HG03457 (cell line): ENCODE data around the gene CRTC3.

Source experiments
- ATAC-seq: cut with Tn5 transposase; IDR thresholded peaks from one replicate; pipeline ENCODE4 v1.9.1; 2021; ENCODE audit warnings: moderate number of reproducible peaks; ENCODE audit not compliant: unreplicated experiment

The CRTC3 gene

DNA sequence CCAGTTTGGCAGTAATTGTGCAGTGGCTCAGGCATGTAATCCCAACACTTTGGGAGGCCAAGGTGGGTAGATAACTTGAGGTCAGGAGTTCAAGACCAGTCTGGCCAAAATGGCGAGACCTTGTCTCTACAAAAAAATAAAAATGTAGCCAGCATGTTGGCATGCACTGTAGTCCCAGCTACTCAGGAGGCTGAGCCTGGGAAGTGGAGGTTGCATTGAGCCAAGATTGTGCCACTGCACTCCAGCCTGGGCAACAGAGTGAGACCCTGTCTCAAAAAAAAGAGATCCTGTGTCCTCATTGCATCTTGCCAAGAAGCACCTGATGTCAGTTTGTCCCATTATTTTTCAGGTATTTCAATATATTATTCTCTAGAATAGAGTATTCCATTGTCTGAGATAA lies 61.8 kb downstream of the CRTC3 start:
- ATAC-seq: no peak

DNA sequence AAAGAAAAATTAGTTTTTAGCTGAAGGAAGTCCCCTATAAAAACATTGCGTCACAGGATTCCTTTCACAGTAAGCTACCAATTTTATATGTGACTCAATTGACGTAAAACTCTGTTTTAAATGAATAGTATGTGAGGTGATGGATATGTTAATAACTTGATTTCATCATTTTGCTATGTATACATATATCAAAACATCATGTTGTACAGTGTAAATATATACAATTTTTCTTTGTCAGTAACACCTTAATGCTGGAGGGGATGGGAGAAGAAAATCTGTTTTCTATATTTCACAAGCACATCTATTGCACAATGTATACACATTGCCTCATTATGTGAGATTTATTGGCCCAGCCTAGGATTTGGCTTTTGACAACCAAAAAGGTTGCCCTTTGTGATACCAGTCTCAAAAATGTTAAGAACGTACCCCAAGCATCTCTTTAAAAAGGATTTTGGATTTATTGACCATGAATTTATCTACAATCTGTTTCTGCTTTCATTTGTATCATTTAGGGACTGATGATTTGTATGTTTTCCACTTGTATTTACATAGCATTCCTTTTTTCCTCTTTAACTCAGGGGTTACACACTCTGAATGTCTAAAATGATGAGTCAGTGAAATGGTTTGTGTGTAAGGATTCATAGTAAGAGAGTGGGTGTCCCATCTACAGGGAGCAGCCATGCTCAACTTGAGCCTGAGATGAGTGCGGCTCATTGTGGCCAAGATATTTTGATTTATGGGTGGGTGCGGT lies 62.6 kb downstream of the CRTC3 start:
- ATAC-seq: no peak

DNA sequence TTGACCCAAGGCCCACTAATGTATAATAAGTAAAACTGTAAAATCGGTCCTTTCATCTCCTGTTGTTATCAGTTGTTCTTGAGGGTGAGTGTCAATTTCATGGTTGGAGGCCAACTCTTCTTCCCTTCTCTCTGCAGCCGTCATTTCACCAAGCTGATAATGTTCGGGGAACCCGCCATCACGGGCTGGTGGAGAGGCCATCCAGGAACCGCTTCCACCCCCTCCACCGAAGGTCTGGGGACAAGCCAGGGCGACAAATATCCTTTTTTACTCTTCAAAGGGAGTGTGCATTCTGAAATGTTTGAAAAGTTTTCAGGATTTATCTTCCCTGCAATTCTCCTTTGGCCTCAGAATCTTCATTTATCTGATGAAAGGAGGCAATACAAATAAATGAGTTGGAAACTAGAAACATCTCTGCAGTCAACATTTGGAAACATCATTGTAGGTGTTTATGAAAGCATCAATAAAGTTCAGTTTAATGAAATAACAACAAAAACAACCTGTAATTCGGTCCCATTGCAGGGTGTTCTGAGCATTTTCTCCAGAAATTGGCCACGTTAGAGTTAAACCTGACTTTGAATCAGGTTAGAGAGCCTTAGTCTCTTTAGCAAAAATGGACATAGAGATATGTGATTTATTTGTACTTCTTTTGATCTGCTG lies 63.9 kb downstream of the CRTC3 start:
- ATAC-seq: no peak

DNA sequence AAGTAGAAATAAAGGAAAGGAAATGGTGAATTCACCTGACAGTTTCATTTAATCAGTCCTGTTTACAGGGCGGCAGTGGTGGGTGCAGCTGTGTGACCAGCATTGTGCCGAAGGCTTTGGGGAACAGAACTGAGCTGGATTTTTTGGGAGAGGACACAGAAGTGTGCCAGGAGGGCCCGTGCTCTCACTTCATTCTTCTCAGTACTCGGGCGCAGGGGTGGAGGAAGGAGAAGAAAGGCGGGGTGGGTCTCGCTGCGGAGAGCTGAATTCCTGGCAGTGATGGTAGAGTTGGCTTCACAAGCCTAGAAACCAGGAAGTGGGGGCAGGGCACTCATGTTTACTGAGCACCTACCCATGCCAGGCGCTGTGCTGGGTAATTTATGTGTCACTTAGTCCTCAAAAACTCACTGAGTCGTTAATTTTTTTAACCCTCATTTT lies 64.6 kb downstream of the CRTC3 start:
- no peak for ATAC-seq

DNA sequence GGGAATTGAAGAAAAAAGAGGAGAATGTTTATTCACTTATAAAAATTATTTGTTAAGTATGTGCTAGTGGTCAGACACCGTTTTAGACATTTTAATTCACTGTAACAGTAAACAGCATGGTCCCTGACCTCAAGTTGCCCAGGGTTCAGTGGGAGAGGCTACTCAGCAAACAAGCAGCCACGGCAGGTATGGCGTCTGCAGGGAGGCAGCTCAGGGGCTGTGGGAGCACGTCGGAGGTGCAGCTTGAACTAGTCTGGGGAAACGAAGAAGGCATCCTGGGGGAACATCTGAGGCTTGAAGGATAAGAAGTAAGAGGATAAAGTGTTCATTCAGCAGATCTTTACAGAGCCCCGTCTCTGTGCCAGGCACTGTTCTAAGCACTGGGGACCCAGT lies 66.0 kb downstream of the CRTC3 start:
- no peak for ATAC-seq

DNA sequence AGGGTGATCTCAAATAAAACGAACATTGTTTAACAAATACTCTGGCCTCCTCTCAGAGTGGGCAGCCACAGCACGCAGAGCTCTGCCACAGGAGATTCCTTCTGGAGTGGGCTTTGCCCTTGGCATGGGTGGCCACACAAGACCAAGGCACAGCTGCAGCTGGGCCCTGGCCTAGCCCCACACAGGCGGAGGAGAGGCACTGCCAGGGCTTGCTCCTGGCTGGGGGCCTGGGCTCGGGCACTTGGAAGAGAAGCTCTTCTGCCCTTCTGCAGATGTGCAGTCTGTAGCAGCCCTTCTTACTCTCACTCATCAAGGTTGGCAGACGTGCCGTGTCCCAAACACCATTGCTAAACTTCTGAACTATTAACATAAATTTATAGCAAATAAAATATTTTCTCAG lies 67.2 kb downstream of the CRTC3 start:
- ATAC-seq: no peak

DNA sequence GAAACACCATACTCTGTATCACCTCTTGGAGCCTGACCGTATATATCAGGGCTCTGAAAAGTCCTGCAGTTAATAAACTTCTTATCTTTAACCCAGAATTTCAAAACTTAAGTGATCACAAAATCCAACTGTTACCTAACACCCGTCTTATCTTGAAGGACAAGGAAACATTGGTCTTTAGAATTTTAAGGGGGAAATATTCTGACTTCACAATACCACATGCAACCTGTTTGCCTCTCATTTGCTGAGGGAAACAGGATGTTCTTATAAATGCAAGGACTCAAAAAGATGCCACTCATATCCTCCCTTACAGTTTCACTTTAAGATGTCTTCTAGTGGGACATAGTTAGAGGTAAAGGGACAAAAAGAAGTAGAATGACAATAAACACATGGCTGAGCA lies 67.9 kb downstream of the CRTC3 start:
- no peak for ATAC-seq

DNA sequence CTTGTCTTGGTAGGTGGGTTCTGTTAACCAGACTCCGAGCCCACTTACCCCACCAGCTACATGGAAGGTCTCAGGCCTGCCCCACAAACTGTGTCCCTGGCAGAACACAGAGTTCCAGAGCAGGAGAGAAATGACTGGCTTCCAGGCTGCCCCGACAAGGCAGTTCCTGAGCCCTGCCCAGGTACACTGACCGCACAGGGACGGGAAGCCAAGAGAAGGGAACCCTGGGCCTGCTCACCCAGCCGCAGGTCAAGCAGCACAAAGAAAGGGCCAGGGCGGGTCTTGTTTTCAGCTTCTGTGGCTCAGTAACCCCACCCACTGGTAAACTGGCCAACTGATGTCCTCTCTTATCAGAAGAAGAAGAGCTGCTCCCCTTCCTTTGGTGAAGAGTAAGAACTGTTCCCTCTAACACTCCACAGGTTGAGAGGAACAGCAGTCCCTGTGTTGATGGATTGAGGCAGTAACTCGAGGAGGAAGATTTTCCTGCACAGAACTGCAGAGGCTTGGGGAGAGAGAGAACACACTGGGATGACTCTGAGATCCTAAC lies 68.4 kb downstream of the CRTC3 start:
- ATAC-seq: no peak

DNA sequence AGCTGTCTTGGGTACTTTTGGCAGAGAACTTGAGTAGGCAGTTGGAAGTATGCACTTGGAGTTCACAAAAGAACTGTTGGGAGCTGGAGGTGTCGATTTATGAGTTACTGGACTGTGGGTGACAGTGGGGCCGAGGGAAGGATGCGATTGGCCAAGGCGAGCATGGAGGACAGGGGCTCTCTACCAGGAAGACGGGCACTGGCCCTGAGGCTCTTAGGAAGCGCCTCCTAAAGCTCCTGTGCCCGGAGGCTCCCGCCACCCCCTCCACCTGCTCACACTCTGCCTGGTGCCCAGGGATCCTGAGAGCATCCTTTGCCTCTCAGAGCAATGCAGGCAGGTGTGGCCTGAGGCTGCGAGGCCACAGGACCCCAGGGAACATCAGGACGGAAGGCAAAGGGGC lies 69.0 kb downstream of the CRTC3 start:
- ATAC-seq: no peak

DNA sequence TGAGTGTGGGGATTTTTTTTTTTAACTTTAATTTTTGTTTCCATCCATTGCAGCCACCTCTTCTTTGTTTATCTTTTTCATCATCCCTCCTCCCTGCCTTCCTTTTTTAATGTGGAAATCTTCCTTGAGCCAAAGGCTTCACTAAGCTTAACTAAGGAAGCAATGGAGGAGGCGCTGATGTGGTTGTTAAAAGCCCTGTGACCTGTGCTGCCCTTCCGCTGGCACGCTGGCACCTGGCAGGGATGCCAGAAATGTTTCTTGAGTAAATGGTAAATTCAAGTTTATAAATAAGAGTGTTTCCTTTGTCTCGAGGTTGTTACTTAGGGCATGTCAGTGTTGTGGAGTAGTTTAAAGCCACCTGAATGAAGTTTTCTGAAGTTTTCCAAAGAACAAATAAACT lies 69.4 kb downstream of the CRTC3 start:
- ATAC-seq: no peak

DNA sequence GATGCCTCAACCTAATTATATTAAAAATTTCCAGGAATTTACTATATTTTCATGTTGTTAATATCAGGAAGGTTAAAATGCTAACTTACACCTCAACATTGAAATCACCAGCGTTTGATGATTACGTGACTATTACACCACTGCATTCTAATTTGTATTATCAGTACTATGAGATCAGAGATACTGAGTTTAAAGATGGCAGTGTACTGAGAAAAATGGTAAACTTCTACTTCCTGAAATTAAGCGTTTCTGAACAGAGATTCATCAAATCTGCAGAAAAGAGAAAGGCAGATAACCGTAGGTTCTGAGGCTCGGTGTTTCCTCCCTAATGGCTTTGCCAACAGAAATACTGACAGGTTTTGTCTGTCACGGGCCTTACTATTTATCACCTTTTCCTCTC lies 69.9 kb downstream of the CRTC3 start:
- no peak for ATAC-seq

DNA sequence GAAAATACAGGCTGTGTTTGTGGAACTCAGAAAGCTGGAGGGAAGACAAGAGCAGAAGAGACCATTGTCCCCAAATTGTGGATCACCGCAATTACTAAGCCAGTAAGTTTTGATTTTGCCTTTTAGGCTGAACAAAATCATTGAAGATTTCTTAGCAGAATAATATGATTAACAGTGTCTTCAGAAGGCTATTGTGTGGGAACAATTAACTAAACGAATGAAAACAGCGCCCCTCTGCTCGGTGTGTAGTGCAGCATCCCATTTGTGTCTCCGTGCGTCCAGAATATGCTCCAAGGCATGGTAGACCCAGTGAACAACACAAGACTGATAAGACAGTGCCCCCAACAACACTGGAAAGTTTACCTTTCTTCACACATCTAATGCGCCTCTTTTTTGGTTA lies 71.2 kb downstream of the CRTC3 start:
- ATAC-seq: no peak

DNA sequence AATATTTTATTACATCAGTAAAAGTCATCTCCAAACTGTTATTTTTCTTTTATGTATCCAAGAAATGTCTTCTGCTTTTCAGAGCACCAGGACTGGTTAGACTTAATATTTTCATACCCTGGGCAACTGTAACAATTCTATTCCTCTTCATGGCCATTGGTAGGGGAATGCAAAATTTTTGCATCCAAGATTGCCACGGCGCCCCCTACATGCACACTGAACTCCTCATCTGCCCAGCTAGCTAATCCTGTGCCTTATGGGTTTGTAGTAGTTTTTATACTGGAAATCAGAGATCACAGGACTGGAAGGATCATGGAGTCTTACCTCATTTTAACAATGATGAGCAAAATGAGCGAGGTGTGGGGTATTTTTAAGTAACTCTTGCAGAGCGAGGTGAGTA lies 74.2 kb downstream of the CRTC3 start:
- no peak for ATAC-seq

DNA sequence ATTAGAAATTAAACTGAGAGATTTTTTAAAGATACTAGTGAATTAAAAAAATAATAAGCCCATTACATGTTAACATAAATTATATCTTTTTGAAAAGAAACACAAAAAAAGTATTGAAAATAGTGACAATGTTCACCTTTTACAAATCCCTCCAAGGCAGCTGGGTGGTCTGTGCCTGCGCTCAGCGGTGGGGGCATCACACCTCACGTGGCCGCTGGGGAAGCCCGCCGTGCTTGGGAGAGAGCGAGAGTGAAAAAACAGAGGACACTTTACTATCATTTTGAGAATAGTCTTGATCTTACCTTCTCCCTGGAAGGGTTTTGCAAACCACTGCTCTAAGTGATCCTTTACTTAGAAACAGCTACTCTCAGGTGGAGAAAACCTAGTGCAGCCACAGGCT lies 76.9 kb downstream of the CRTC3 start:
- no peak for ATAC-seq

DNA sequence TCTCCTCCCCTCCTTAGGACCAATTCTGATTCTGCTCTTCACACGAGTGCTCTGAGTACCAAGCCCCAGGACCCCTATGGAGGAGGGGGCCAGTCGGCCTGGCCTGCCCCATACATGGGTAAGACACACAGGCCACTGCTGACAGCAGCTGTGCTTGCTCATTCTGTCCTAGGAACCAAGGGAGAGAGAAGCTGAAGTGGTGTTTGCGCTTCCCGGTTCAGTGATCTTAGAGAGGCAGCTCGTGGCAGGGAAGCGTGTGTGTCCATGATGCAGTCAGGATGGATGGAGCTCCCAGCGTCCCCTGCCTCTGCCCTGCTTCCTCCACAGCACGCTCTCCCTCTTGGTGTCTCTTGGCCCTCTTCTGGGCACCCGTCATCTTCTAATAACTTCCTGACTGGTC lies 77.6 kb downstream of the CRTC3 start:
- ATAC-seq: no peak

DNA sequence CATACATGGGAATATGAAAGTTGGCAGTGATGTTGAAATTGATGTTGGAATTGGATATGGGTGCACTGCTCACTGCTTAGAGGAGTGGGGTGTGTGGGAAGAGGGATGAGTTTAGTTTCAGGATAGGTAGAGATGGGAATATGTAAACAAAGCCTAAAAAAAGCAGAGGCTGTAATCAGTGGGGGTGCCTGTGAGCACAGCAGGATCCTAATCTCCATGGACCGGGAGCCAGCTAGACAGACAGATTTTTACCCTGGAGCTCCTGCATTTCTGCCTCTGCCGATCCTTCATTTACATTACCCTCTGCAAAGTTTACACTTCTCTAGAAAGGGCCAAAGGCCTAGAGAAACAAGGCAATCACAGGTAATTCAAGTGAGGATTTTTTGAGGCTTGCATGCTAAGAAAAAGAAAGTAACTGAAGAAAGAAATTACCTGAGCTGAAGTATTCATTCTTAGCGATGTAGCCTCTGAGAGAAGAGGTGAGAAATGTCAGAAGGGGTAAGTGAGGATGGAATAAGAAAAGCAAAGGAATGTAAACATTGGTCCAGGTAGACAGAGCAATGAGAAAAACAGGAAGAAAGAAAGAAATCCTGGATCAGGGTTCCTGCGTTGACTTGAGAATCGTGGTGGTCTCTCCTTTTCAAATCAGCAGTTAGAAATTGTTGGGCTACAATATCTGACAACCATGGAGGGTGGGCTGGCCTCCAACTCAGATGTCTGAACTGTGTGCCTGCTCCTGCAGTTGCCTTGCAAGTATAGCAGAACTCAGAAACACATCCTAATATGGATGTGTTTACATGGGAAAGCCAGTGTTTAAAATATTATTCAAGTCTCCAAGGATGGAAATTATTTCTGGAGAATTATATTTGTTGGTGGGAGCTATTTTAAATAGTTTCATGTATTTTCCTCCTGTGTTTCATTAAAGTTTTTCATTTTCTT lies 79.8 kb downstream of the CRTC3 start:
- ATAC-seq: no peak

DNA sequence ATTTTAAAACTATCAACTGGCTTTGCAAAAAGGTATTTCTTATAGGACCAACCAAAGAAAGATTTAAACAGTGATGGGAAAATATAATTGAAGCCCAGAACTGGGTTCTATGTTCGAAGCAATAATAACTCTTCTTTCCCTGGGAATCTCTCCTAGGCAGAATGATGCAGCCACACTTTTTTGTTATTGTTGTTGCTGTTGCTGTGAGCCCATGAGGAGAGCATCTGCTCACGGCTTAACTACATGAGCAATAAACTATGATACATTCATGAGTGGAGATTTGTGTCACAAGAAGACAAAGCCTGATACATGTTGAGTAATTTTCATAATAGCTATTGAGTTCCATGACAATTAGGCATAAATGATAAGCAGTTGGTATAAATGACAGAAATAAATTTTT lies 80.5 kb downstream of the CRTC3 start:
- no peak for ATAC-seq

DNA sequence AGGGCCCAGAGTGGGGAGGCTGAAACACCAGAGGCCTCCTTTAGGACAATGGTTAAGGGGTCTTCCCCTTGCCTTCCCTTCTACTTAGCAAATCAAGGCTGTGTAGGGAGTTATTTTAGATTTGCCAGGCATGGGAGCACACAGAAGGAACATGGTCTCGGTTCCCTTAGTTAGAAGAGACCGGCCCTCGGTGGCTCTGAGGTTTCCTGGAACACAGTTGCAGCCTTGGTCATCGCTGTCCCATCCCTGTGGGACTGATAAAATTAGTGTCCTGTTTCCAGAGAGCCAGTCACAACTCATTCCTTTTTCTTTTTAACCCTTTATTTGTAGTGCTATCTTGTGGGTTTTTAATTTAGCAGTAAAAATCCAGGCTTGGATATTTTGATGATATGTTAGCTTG lies 81.4 kb downstream of the CRTC3 start:
- ATAC-seq: no peak

DNA sequence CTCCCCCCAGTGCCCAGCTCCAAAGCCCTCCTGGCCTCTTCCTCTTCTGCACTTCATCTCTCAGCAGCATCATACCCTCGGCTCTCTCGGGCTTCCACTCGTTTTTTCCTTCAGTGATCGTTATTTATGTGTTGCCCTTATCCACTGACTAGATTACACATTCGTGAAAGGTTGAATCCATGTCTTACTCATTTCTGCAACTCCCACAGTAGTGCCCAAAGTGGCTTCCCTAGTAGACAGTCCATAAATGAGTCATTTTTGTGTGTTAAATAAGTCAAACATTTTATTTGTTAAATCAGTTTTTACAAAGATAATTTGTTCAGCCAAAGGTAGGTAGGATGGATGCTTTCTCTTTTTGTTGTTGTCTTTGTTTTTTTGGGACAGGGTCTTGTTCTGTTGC lies 87.4 kb downstream of the CRTC3 start:
- ATAC-seq: no peak

DNA sequence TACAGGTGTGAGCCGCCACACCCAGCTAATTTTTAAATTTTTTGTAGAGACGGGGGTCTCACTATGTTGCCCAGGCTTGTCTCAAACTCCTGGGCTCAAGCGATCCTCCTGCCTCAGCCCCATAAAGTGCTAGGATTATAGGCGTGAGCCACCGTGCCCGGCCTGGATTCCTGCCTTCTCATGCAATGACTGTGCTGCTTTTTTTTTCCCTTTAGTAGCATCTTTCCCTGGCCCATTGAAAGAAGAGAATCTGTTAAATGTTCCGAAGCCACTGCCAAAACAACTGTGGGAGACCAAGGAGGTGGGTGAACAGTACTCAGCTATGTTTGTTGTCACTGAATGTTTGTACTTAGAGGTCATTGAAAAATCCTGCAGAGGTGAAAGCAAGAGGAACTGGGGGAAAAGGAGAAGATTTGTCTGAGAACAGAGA lies 88.0 kb downstream of the CRTC3 start:
- ATAC-seq: no peak

DNA sequence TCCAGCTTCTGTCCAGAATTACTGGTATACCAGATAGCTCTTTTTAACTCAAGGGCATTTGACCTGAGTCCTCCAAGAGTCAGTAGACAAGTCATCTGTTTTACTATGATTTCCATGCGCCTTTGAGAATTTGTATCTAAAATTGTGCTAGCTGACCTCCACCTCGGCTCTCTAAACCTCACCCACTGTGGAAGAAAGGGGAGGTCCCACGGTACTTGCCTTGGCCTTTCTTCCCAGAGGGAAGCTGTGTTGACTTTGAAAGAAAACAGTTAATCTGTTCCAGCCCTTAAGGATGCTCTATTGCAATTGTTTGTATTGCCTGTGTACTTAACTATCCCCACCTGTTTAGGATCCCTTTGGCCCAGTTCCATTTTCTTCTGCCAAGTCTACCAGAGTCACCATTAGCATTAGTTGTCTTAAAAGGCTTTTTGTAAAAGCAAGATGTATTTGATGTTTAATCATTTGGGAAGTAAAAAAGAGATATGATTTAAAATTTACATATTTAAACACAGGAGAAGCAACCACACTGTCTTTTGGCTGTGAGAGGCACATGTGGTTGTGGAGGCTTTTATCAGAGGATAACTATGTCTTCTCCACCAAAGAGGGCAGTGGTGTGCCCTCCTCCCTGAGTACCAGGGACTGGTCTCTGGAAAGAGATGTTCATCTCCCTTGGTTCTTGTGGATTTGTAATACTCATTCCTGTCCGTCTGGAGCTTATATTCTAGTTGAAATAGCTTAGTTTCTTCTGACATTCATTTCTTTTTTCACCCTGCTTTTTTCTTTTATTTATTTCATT lies 88.8 kb downstream of the CRTC3 start:
- ATAC-seq: no peak
